DOHH2 (cell line): ENCODE measurements around the gene BTG1.

Source experiments
- CTCF ChIP-seq: fragments of 200-600 bp; sonication (generic); IDR thresholded peaks from one replicate; pipeline ENCODE4 v1.5.1; 2014; ENCODE audit warnings: antibody characterized with exemption, mild to moderate bottlenecking, low read depth, low read length; ENCODE audit not compliant: poor library complexity, severe bottlenecking
- EZH2phosphoT487 ChIP-seq: fragments of 200-600 bp; sonication (generic); IDR thresholded peaks from 2 replicates; pipeline ENCODE4 v1.6.1; 2017; ENCODE audit warnings: borderline replicate concordance, mild to moderate bottlenecking, antibody characterized with exemption, low read length, moderate library complexity, mixed read lengths

- TF ChIP-seq CTCF (no peak), EZH2phosphoT487 (no peak)
Measured at GRCh38 chr12:92194561-92194960, 48.9 kb upstream of the BTG1 start.
